Measurements from ENCODE around the gene ZSCAN9.

ZSCAN9 gene

GRCh38 chr6:28248916-28249315 is 23.8 kb downstream of the ZSCAN9 start:
- no peak overlapping the region for H3K4me3 ChIP-seq (ENCODE audit: low read depth in 1 of 2, low read length in 2 of 2)
- DNase-seq (no peak), ATAC-seq (ENCODE audit: insufficient read depth, low read depth) (no peak)
- H3K9me3 ChIP-seq (ENCODE audit: insufficient read depth, low read length, severe bottlenecking) = no peaks in the 10 kb centered on the region
- H4K20me1 ChIP-seq (ENCODE audit: insufficient read depth, low read length) = no peaks in the 10 kb centered on the region
- H3K4me2 ChIP-seq (ENCODE audit: insufficient read depth, low read length) = no peak overlapping the region
- H3K27ac ChIP-seq (ENCODE audit: low read length) = no peak overlapping the region
- TF ChIP-seq, protein P1, sequence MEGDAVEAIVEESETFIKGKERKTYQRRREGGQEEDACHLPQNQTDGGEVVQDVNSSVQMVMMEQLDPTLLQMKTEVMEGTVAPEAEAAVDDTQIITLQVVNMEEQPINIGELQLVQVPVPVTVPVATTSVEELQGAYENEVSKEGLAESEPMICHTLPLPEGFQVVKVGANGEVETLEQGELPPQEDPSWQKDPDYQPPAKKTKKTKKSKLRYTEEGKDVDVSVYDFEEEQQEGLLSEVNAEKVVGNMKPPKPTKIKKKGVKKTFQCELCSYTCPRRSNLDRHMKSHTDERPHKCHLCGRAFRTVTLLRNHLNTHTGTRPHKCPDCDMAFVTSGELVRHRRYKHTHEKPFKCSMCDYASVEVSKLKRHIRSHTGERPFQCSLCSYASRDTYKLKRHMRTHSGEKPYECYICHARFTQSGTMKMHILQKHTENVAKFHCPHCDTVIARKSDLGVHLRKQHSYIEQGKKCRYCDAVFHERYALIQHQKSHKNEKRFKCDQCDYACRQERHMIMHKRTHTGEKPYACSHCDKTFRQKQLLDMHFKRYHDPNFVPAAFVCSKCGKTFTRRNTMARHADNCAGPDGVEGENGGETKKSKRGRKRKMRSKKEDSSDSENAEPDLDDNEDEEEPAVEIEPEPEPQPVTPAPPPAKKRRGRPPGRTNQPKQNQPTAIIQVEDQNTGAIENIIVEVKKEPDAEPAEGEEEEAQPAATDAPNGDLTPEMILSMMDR (IDR thresholded peaks at IDR 0.05; ENCODE audit: borderline replicate concordance, extremely low read depth, low read length, poor library complexity, severe bottlenecking) = no peak
- no peak for TF ChIP-seq EZH2 (IDR thresholded peaks at IDR 0.05; ENCODE audit: borderline replicate concordance, low read depth, low read length, severe bottlenecking)
- H3K36me3 ChIP-seq (ENCODE audit: insufficient read depth, low read length) = peaks cover 39% of the 10 kb centered on the region
- H3K9ac ChIP-seq (ENCODE audit: low read depth, low read length) = no peak overlapping the region
- H3K4me1 ChIP-seq (ENCODE audit: insufficient read depth, low read length) = peaks cover 27% of the 10 kb centered on the region
- no peaks in the 10 kb centered on the region for H3K27me3 ChIP-seq (ENCODE audit: insufficient read depth, low read length, poor library complexity)
- peaks cover 22% of the 10 kb centered on the region for H3K79me2 ChIP-seq (ENCODE audit: insufficient read depth, low read length)
- no peak overlapping the region for H2AFZ ChIP-seq (ENCODE audit: low read depth, low read length)

- Histone ChIP-seq H3K36me3 (ENCODE audit: insufficient read depth, low read length) (peaks cover 24% of the 10 kb centered on the region), H3K4me1 (ENCODE audit: insufficient read depth, low read length) (peaks cover 27% of the 10 kb centered on the region), H3K9me3 (ENCODE audit: insufficient read depth, low read length, severe bottlenecking) (no peaks in the 10 kb centered on the region), H3K4me2 (ENCODE audit: insufficient read depth, low read length) (peak overlapping the region; percentile 82), H2AFZ (ENCODE audit: low read depth, low read length) (no peak overlapping the region), H3K4me3 (ENCODE audit: low read depth in 1 of 2, low read length in 2 of 2) (peak overlapping the region; percentile 94; a peak in 3 of 4 replicates), H3K79me2 (ENCODE audit: insufficient read depth, low read length) (peaks cover 22% of the 10 kb centered on the region), H3K9ac (ENCODE audit: low read depth, low read length) (peak overlapping the region; percentile 83; the same call in 1 of the 2 replicates), H4K20me1 (ENCODE audit: insufficient read depth, low read length) (no peaks in the 10 kb centered on the region), H3K27me3 (ENCODE audit: insufficient read depth, low read length, poor library complexity) (no peaks in the 10 kb centered on the region), H3K27ac (ENCODE audit: low read length) (no peak overlapping the region)
- ATAC-seq (ENCODE audit: insufficient read depth, low read depth) (no peak), DNase-seq (no peak)
- no peak for TF ChIP-seq EZH2 (IDR thresholded peaks at IDR 0.05; ENCODE audit: borderline replicate concordance, low read depth, low read length, severe bottlenecking)
- TF ChIP-seq, protein P1 (IDR thresholded peaks at IDR 0.05; ENCODE audit: borderline replicate concordance, extremely low read depth, low read length, poor library complexity, severe bottlenecking) = no peak
Measured at GRCh38 chr6:28250747-28251146, 25.7 kb downstream of the ZSCAN9 start.

- H3K9ac ChIP-seq (ENCODE audit: low read depth, low read length) = peak overlapping the region; percentile 83
- H2AFZ ChIP-seq (ENCODE audit: low read depth, low read length) = peak overlapping the region; percentile 94
- H3K9me3 ChIP-seq (ENCODE audit: insufficient read depth, low read length, severe bottlenecking) = no peaks in the 10 kb centered on the region
- peaks cover 22% of the 10 kb centered on the region for H3K79me2 ChIP-seq (ENCODE audit: insufficient read depth, low read length)
- peaks cover 27% of the 10 kb centered on the region for H3K4me1 ChIP-seq (ENCODE audit: insufficient read depth, low read length)
- peak; percentile 66 for ATAC-seq (ENCODE audit: insufficient read depth, low read depth)
- peaks cover 15% of the 10 kb centered on the region for H3K36me3 ChIP-seq (ENCODE audit: insufficient read depth, low read length)
- no peaks in the 10 kb centered on the region for H3K27me3 ChIP-seq (ENCODE audit: insufficient read depth, low read length, poor library complexity)
- DNase-seq = peak; percentile 37
- no peak for TF ChIP-seq EZH2 (IDR thresholded peaks at IDR 0.05; ENCODE audit: borderline replicate concordance, low read depth, low read length, severe bottlenecking)
- TF ChIP-seq, protein P1 (IDR thresholded peaks at IDR 0.05; ENCODE audit: borderline replicate concordance, extremely low read depth, low read length, poor library complexity, severe bottlenecking) = no peak
- peak overlapping the region; percentile 86 for H3K27ac ChIP-seq (ENCODE audit: low read length)
- no peaks in the 10 kb centered on the region for H4K20me1 ChIP-seq (ENCODE audit: insufficient read depth, low read length)
- H3K4me2 ChIP-seq (ENCODE audit: insufficient read depth, low read length) = peak overlapping the region; percentile 82
- H3K4me3 ChIP-seq (ENCODE audit: low read depth in 1 of 2, low read length in 2 of 2) = peak overlapping the region; percentile 94
Measured at GRCh38 chr6:28251661-28252008, 26.6 kb downstream of the ZSCAN9 start.

Data from DND-41 (cell line).